ENCODE measurements around the gene CTTNBP2. TPM values are rescaled to one million over a fixed set of nuclear protein-coding genes. Genes with fewer than 3 reads are reported as not detected.

CTTNBP2 gene
- total and polyA plus RNA-seq, 2 donors (not counting 1 experiment from before 2014, with no cell fraction given) = 0.04 to 0.27 TPM

DNA sequence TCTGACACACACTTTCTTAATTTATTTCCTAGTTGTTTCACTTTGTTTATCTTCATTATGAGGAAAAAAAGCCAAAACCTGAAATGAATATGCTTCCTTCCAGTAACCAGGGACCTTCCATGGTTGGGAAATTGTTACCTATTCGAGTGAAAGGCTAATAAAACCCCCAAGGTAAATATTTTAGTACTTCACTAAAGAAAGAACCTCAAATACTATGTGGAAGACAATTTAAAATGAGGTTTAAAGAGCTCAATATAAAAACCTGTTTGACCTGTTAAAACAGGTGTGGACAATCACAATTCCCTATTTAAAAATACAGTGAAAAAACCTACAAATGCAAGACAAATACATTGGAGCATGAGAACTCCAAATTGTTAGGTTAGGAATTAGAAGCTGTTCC is 200.8 kb downstream of the CTTNBP2 start:
- H3K4me3 Mint-ChIP-seq = no peak overlapping the region
- no peak overlapping the region for H3K9ac ChIP-seq (ENCODE audit: low read length)
- no peak overlapping the region for H3K27ac Mint-ChIP-seq
- H3K36me3 ChIP-seq (replicated peaks in 1 of 2; ENCODE audit: control extremely low read depth in 1 of 2, control insufficient read depth in 1 of 2, extremely low read depth in 1 of 2, insufficient read depth in 2 of 2, low read length in 1 of 2) = no peaks in the 10 kb centered on the region
- no peak overlapping the region for H3K4me2 ChIP-seq (replicated peaks; ENCODE audit: low read depth, low read length, poor library complexity, severe bottlenecking)
- POLR2A ChIA-PET = no interaction called here
- H3K27me3 ChIP-seq (replicated peaks in 1 of 4; ENCODE audit: control extremely low read depth in 1 of 4, control insufficient read depth in 3 of 4, insufficient read depth in 4 of 4, low read length in 3 of 4) = no peaks in the 10 kb centered on the region
- no peaks in the 10 kb centered on the region for H3K9me3 Mint-ChIP-seq (ENCODE audit: insufficient read depth)
- DNase-seq (no peak), ATAC-seq (ENCODE audit: low read depth) (no peak)
- H3K27ac ChIP-seq (ENCODE audit: low read length in 2 of 2) = no peak overlapping the region
- H4K20me1 ChIP-seq (ENCODE audit: control insufficient read depth, insufficient read depth, low read length, poor library complexity, severe bottlenecking) = no peaks in the 10 kb centered on the region
- H3K4me3 ChIP-seq (ENCODE audit: control extremely low read depth in 1 of 5, extremely low read depth in 1 of 5, insufficient read depth in 1 of 5, low read depth in 2 of 5, low read length in 4 of 5) = no peak overlapping the region
- no peak overlapping the region for H2AFZ ChIP-seq (ENCODE audit: insufficient read depth, low read depth, low read length, poor library complexity, severe bottlenecking)
- H3K79me2 ChIP-seq (ENCODE audit: control insufficient read depth, insufficient read depth, low read length) = no peaks in the 10 kb centered on the region
- H3K27me3 Mint-ChIP-seq = no peaks in the 10 kb centered on the region
- WGBS (ENCODE audit: insufficient coverage) = no CpG with 5 or more reads among the region's 1 CpG
- CTCF ChIA-PET = no interaction called here
- no peaks in the 10 kb centered on the region for H3K4me1 ChIP-seq (ENCODE audit: control insufficient read depth in 2 of 2, insufficient read depth in 2 of 2, low read length in 2 of 2)
- TF ChIP-seq, protein P1, sequence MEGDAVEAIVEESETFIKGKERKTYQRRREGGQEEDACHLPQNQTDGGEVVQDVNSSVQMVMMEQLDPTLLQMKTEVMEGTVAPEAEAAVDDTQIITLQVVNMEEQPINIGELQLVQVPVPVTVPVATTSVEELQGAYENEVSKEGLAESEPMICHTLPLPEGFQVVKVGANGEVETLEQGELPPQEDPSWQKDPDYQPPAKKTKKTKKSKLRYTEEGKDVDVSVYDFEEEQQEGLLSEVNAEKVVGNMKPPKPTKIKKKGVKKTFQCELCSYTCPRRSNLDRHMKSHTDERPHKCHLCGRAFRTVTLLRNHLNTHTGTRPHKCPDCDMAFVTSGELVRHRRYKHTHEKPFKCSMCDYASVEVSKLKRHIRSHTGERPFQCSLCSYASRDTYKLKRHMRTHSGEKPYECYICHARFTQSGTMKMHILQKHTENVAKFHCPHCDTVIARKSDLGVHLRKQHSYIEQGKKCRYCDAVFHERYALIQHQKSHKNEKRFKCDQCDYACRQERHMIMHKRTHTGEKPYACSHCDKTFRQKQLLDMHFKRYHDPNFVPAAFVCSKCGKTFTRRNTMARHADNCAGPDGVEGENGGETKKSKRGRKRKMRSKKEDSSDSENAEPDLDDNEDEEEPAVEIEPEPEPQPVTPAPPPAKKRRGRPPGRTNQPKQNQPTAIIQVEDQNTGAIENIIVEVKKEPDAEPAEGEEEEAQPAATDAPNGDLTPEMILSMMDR (IDR thresholded peaks at IDR 0.05) = no peak
- TF ChIP-seq EZH2 (IDR thresholded peaks at IDR 0.05; ENCODE audit: borderline replicate concordance, insufficient read depth, low read depth, low read length, poor library complexity, severe bottlenecking) = no peak
- H3K9me3 ChIP-seq (ENCODE audit: control extremely low read depth in 1 of 3, control insufficient read depth in 2 of 3, insufficient read depth in 1 of 3, low read length in 2 of 3) = no peaks in the 10 kb centered on the region
- H3K4me1 Mint-ChIP-seq = no peaks in the 10 kb centered on the region
- intact Hi-C loops (cut with micrococcal nuclease) = no loop called here

- WGBS (ENCODE audit: insufficient coverage) = no CpG with 5 or more reads among the region's 4 CpGs
- no peak overlapping the region for H3K27ac ChIP-seq (ENCODE audit: low read length in 2 of 2)
These were observed 203.4 kb downstream of the CTTNBP2 start for GRCh38 chr7:117669818-117670217.

More at GRCh38 chr7:117669818-117670217, 203.4 kb downstream of the CTTNBP2 start:
- Histone ChIP-seq H3K4me1 (ENCODE audit: control insufficient read depth in 2 of 2, insufficient read depth in 2 of 2, low read length in 2 of 2) (no peaks in the 10 kb centered on the region), H3K27me3 (replicated peaks in 1 of 4; ENCODE audit: control extremely low read depth in 1 of 4, control insufficient read depth in 3 of 4, insufficient read depth in 4 of 4, low read length in 3 of 4) (no peaks in the 10 kb centered on the region), H3K36me3 (replicated peaks in 1 of 2; ENCODE audit: control extremely low read depth in 1 of 2, control insufficient read depth in 1 of 2, extremely low read depth in 1 of 2, insufficient read depth in 2 of 2, low read length in 1 of 2) (no peaks in the 10 kb centered on the region), H3K79me2 (ENCODE audit: control insufficient read depth, insufficient read depth, low read length) (no peaks in the 10 kb centered on the region), H3K9me3 (ENCODE audit: control extremely low read depth in 1 of 3, control insufficient read depth in 2 of 3, insufficient read depth in 1 of 3, low read length in 2 of 3) (no peaks in the 10 kb centered on the region), H2AFZ (ENCODE audit: insufficient read depth, low read depth, low read length, poor library complexity, severe bottlenecking) (no peak overlapping the region), H4K20me1 (ENCODE audit: control insufficient read depth, insufficient read depth, low read length, poor library complexity, severe bottlenecking) (no peaks in the 10 kb centered on the region), H3K9ac (ENCODE audit: low read length) (no peak overlapping the region), H3K4me2 (replicated peaks; ENCODE audit: low read depth, low read length, poor library complexity, severe bottlenecking) (no peak overlapping the region), H3K4me3 (ENCODE audit: control extremely low read depth in 1 of 5, extremely low read depth in 1 of 5, insufficient read depth in 1 of 5, low read depth in 2 of 5, low read length in 4 of 5) (no peak overlapping the region)
- TF ChIP-seq, protein P1 (IDR thresholded peaks at IDR 0.05) = no peak
- H3K4me1 Mint-ChIP-seq = no peaks in the 10 kb centered on the region
- ChIA-PET CTCF (no interaction called here), POLR2A (no interaction called here)
- ATAC-seq (ENCODE audit: low read depth) (no peak), DNase-seq (no peak)
- no peak overlapping the region for H3K27ac Mint-ChIP-seq
- H3K27me3 Mint-ChIP-seq = no peaks in the 10 kb centered on the region
- H3K4me3 Mint-ChIP-seq = no peak overlapping the region
- H3K9me3 Mint-ChIP-seq (ENCODE audit: insufficient read depth) = no peaks in the 10 kb centered on the region
- intact Hi-C loops (cut with micrococcal nuclease) = no loop called here
